ENCODE measurements around the gene CHCHD3.

GRCh38 chr7:132789281-132789680 lies 292.6 kb downstream of the CHCHD3 start:
- TF ChIP-seq CTCF (IDR thresholded peaks at IDR 0.05) (no peak), POLR2A (IDR thresholded peaks at IDR 0.05) (no peak), EP300 (IDR thresholded peaks at IDR 0.05) (no peak)

Measured in tibial nerve (tissue), 4 donors.